CD4-positive, alpha-beta memory T cell (primary cell): ENCODE data around the gene NPC2. TPM values are rescaled to one million over a fixed set of nuclear protein-coding genes. Genes with fewer than 3 reads are reported as not detected.

ENCODE experiments used
- CTCF ChIA-PET: fragments of 350-600 bp; sonication (Branson Sonifier 250); formaldehyde crosslinking; loops from one replicate; lab custom pipeline; 2021; ENCODE audit warnings: inconsistent platforms; ENCODE audit not compliant: partially characterized antibody; lab: Charles Lee
- POLR2A ChIA-PET: fragments of 350-600 bp; sonication (Branson Sonifier 250); formaldehyde crosslinking; loops from one replicate; lab custom pipeline; 2021; ENCODE audit not compliant: partially characterized antibody; lab: Charles Lee
- DNase-seq, 5 donors: peaks; one replicate each; pipeline versions ENCODE4 v3.0.0 to v3.0.0-alpha.2; 2020 to 2022; ENCODE audit warnings: mixed read lengths in 1 of 5
- H3K27ac ChIP-seq: one replicate; pipeline ENCODE4 v1.7.0; 2013; ENCODE audit warnings: low read depth, low read length
- H3K27me3 ChIP-seq: 2 replicates; pipeline ENCODE4 v1.7.0; 2013; ENCODE audit warnings: mild to moderate bottlenecking, low read length, moderate library complexity; ENCODE audit not compliant: insufficient read depth
- H3K36me3 ChIP-seq: 2 replicates; pipeline ENCODE4 v1.7.0; 2013; ENCODE audit warnings: mild to moderate bottlenecking, low read length, moderate library complexity; ENCODE audit not compliant: insufficient read depth
- H3K4me1 ChIP-seq: 2 replicates; pipeline ENCODE4 v1.7.0; 2013; ENCODE audit warnings: mild to moderate bottlenecking, low read length, moderate library complexity; ENCODE audit not compliant: insufficient read depth
- H3K4me3 ChIP-seq, 2 donors: one replicate each; pipeline ENCODE4 v1.7.0; 2013; ENCODE audit warnings: low read length in 2 of 2, mild to moderate bottlenecking in 1 of 2
- H3K9me3 ChIP-seq, 2 donors: one replicate each; pipeline ENCODE4 v1.7.0; 2013; ENCODE audit warnings: low read length in 2 of 2, control low read depth in 1 of 2; ENCODE audit not compliant: control insufficient read depth in 1 of 2
- H3K27ac Mint-ChIP-seq, 7 donors: one replicate each; pipeline ENCODE4 v1.8.0; 2020 to 2021; ENCODE audit warnings: mixed read lengths in 7 of 7, mild to moderate bottlenecking in 6 of 7, inconsistent platforms in 3 of 7, moderate library complexity in 3 of 7
- H3K27me3 Mint-ChIP-seq, 2 donors: one replicate each; pipeline ENCODE4 v1.8.0; 2020 to 2021; ENCODE audit warnings: mixed read lengths in 2 of 2
- H3K36me3 Mint-ChIP-seq, 2 donors: one replicate each; pipeline ENCODE4 v1.8.0; 2020 to 2021; ENCODE audit warnings: mixed read lengths in 2 of 2, inconsistent platforms in 1 of 2, mild to moderate bottlenecking in 1 of 2
- H3K4me1 Mint-ChIP-seq, 4 donors: one replicate each; pipeline ENCODE4 v1.8.0; 2020 to 2021; ENCODE audit warnings: mixed read lengths in 4 of 4, mild to moderate bottlenecking in 1 of 4
- H3K4me3 Mint-ChIP-seq, 8 donors: one replicate each; pipeline ENCODE4 v1.8.0; 2020 to 2021; ENCODE audit warnings: mixed read lengths in 8 of 8, mild to moderate bottlenecking in 7 of 8, moderate library complexity in 6 of 8, inconsistent platforms in 3 of 8
- H3K9me3 Mint-ChIP-seq, 8 donors: one replicate each; pipeline ENCODE4 v1.8.0; 2020 to 2021; ENCODE audit warnings: mixed read lengths in 8 of 8, mild to moderate bottlenecking in 5 of 8, inconsistent platforms in 3 of 8, moderate library complexity in 1 of 8
- intact Hi-C: fragments of 100-400 bp; cut with micrococcal nuclease; formaldehyde crosslinking; loops from one replicate; pipeline ENCODE4 v1.15.1; 2023
- polyA plus RNA-seq, 2 donors: library from polyadenylated mRNA; unstranded; fragments of 300-500 nt; fragmentation: Illumina TruSeq; gene quantifications; one replicate each; pipeline ENCODE4 v1.2.3, GENCODE V29; 2021
- total RNA-seq, 2 experiments: library from RNA; stranded (reverse); gene quantifications; one replicate each; pipeline ENCODE4 v1.2.3, GENCODE V29; 2021

Gene NPC2
- total and polyA plus RNA-seq, 4 experiments from 2014 or later, result 50.9 to 89.9 (median 68.8) TPM

- no peaks in the 10 kb centered on the region for H3K36me3 ChIP-seq
- intact Hi-C loops, result no loop called here
- Mint-ChIP-seq H3K27me3 (peaks cover 0 to 11% of the 10 kb centered on the region in 2 donors), H3K4me1 (no peaks in the 10 kb centered on the region), H3K4me3 (no peak overlapping the region), H3K36me3 (no peaks in the 10 kb centered on the region), H3K9me3 (peaks cover 0 to 2% (median 0%) of the 10 kb centered on the region in 8 donors), H3K27ac (peak overlapping the region in 1 of 7 donors; percentile 32)
- no peak overlapping the region for H3K27ac ChIP-seq
- no peaks in the 10 kb centered on the region for H3K4me1 ChIP-seq
- no peak for DNase-seq
- CTCF ChIA-PET, result no interaction called here
- H3K4me3 ChIP-seq, result no peak overlapping the region
- POLR2A ChIA-PET, result no interaction called here
- no peaks in the 10 kb centered on the region for H3K9me3 ChIP-seq
- H3K27me3 ChIP-seq, result no peaks in the 10 kb centered on the region
Measured at GRCh38 chr14:74507840-74508239, 14.7 kb upstream of the NPC2 start.

GRCh38 chr14:74507085-74507484, 14.0 kb upstream of the NPC2 start:
- H3K27ac Mint-ChIP-seq, result no peak overlapping the region
- Histone ChIP-seq H3K27me3 (no peaks in the 10 kb centered on the region), H3K27ac (no peak overlapping the region), H3K9me3 (no peaks in the 10 kb centered on the region), H3K4me3 (no peak overlapping the region), H3K4me1 (no peaks in the 10 kb centered on the region), H3K36me3 (no peaks in the 10 kb centered on the region)
- H3K36me3 Mint-ChIP-seq, result no peaks in the 10 kb centered on the region
- DNase-seq, result no peak
- peaks cover 0 to 4% of the 10 kb centered on the region in 2 donors for H3K27me3 Mint-ChIP-seq
- ChIA-PET POLR2A (no interaction called here), CTCF (no interaction called here)
- no peak overlapping the region for H3K4me3 Mint-ChIP-seq
- intact Hi-C loops, result no loop called here
- H3K4me1 Mint-ChIP-seq, result peaks cover 0 to 4% (median under 1%) of the 10 kb centered on the region in 4 donors
- peaks cover 0 to 2% (median 0%) of the 10 kb centered on the region in 8 donors for H3K9me3 Mint-ChIP-seq

- H3K4me1 Mint-ChIP-seq, result peaks cover 0 to 8% (median 2%) of the 10 kb centered on the region in 4 donors
Measured at GRCh38 chr14:74506411-74506851, 13.3 kb upstream of the NPC2 start.

GRCh38 chr14:74505831-74506230, 12.7 kb upstream of the NPC2 start:
- no peak overlapping the region for H3K4me3 Mint-ChIP-seq
- intact Hi-C loops, result no loop called here
- H3K36me3 ChIP-seq, result no peaks in the 10 kb centered on the region
- no peaks in the 10 kb centered on the region for H3K36me3 Mint-ChIP-seq
- no peak overlapping the region for H3K27ac Mint-ChIP-seq
- peaks cover 0 to 8% (median 2%) of the 10 kb centered on the region in 4 donors for H3K4me1 Mint-ChIP-seq
- POLR2A ChIA-PET, result no interaction called here
- H3K27me3 ChIP-seq, result no peaks in the 10 kb centered on the region
- no peak overlapping the region for H3K27ac ChIP-seq
- no peak overlapping the region for H3K4me3 ChIP-seq
- peaks cover 0 to 2% (median 0%) of the 10 kb centered on the region in 8 donors for H3K9me3 Mint-ChIP-seq
- no peaks in the 10 kb centered on the region for H3K4me1 ChIP-seq
- no peak for DNase-seq
- H3K27me3 Mint-ChIP-seq, result peaks cover 0 to 4% of the 10 kb centered on the region in 2 donors
- CTCF ChIA-PET, result no interaction called here
- no peaks in the 10 kb centered on the region for H3K9me3 ChIP-seq

More at GRCh38 chr14:74506411-74506851, 13.3 kb upstream of the NPC2 start:
- Mint-ChIP-seq H3K9me3 (peaks cover 0 to 2% (median 0%) of the 10 kb centered on the region in 8 donors), H3K27me3 (peaks cover 0 to 4% of the 10 kb centered on the region in 2 donors), H3K36me3 (no peaks in the 10 kb centered on the region), H3K27ac (no peak overlapping the region), H3K4me3 (no peak overlapping the region)
- ChIA-PET POLR2A (no interaction called here), CTCF (no interaction called here)
- H3K27me3 ChIP-seq, result no peaks in the 10 kb centered on the region
- no peak overlapping the region for H3K4me3 ChIP-seq
- no peak overlapping the region for H3K27ac ChIP-seq
- no peaks in the 10 kb centered on the region for H3K9me3 ChIP-seq
- DNase-seq, result no peak
- H3K4me1 ChIP-seq, result no peaks in the 10 kb centered on the region
- H3K36me3 ChIP-seq, result no peaks in the 10 kb centered on the region
- intact Hi-C loops, result no loop called here

GRCh38 chr14:74504874-74505720, 12.0 kb upstream of the NPC2 start:
- no peak overlapping the region for H3K4me3 Mint-ChIP-seq
- Histone ChIP-seq H3K4me3 (no peak overlapping the region), H3K27ac (no peak overlapping the region), H3K4me1 (no peaks in the 10 kb centered on the region), H3K36me3 (no peaks in the 10 kb centered on the region), H3K9me3 (no peaks in the 10 kb centered on the region), H3K27me3 (no peaks in the 10 kb centered on the region)
- ChIA-PET CTCF (interaction anchor here (0.6 kb wide), 1 partner anchor 67 kb away, joined by 3 read pairs; no protein-coding TSS in a partner anchor), POLR2A (no interaction called here)
- peaks cover 0 to 8% (median 2%) of the 10 kb centered on the region in 4 donors for H3K4me1 Mint-ChIP-seq
- H3K27ac Mint-ChIP-seq, result no peak overlapping the region
- peaks cover 0 to 2% (median 0%) of the 10 kb centered on the region in 8 donors for H3K9me3 Mint-ChIP-seq
- peaks cover 0 to under 1% of the 10 kb centered on the region in 2 donors for H3K36me3 Mint-ChIP-seq
- no peak for DNase-seq
- H3K27me3 Mint-ChIP-seq, result peaks cover 0 to 4% of the 10 kb centered on the region in 2 donors
- intact Hi-C loops, result no loop called here

GRCh38 chr14:74504412-74504811, 11.3 kb upstream of the NPC2 start:
- Histone ChIP-seq H3K9me3 (no peaks in the 10 kb centered on the region), H3K36me3 (no peaks in the 10 kb centered on the region), H3K4me3 (no peak overlapping the region), H3K4me1 (no peaks in the 10 kb centered on the region), H3K27me3 (no peaks in the 10 kb centered on the region), H3K27ac (no peak overlapping the region)
- POLR2A ChIA-PET, result no interaction called here
- no peak for DNase-seq
- no peak overlapping the region for H3K27ac Mint-ChIP-seq
- H3K36me3 Mint-ChIP-seq, result peaks cover 0 to 3% of the 10 kb centered on the region in 2 donors
- no peaks in the 10 kb centered on the region for H3K9me3 Mint-ChIP-seq
- peaks cover 0 to 8% (median 4%) of the 10 kb centered on the region in 4 donors for H3K4me1 Mint-ChIP-seq
- CTCF ChIA-PET, result interaction anchor here (0.6 kb wide), 1 partner anchor 67 kb away, joined by 3 read pairs; no protein-coding TSS in a partner anchor
- no peak overlapping the region for H3K4me3 Mint-ChIP-seq
- intact Hi-C loops, result no loop called here
- H3K27me3 Mint-ChIP-seq, result no peaks in the 10 kb centered on the region

- Mint-ChIP-seq H3K27me3 (no peaks in the 10 kb centered on the region), H3K4me3 (no peak overlapping the region), H3K4me1 (peaks cover 0 to 8% (median 5%) of the 10 kb centered on the region in 4 donors), H3K9me3 (no peaks in the 10 kb centered on the region), H3K36me3 (peaks cover 0 to 7% of the 10 kb centered on the region in 2 donors), H3K27ac (no peak overlapping the region)
- ChIA-PET CTCF (no interaction called here), POLR2A (no interaction called here)
- Histone ChIP-seq H3K4me3 (no peak overlapping the region), H3K9me3 (no peaks in the 10 kb centered on the region), H3K4me1 (no peaks in the 10 kb centered on the region), H3K27me3 (no peaks in the 10 kb centered on the region), H3K27ac (no peak overlapping the region), H3K36me3 (no peaks in the 10 kb centered on the region)
- DNase-seq, result no peak
- intact Hi-C loops, result no loop called here
Measured at GRCh38 chr14:74503938-74504335, 10.8 kb upstream of the NPC2 start.
